Measurements from ENCODE around the gene CCDC88B.

CCDC88B gene

GRCh38 chr11:64327993-64328392 is 12.0 kb upstream of the CCDC88B start:
- Histone ChIP-seq H3K4me3 (ENCODE audit: low read depth, low read length) (no peak overlapping the region), H3K9me3 (ENCODE audit: control insufficient read depth, insufficient read depth, low read depth, low read length) (no peaks in the 10 kb centered on the region), H3K27ac (ENCODE audit: extremely low read depth, low read depth, low read length) (no peak overlapping the region), H3K4me1 (ENCODE audit: control insufficient read depth, insufficient read depth, low read length) (no peaks in the 10 kb centered on the region), H3K36me3 (ENCODE audit: control insufficient read depth in 2 of 2, insufficient read depth in 1 of 2, low read length in 2 of 2) (peaks cover 0 to 5% of the 10 kb centered on the region in 2 experiments; a peak in 1 of 3 replicates)
- POLR2A ChIA-PET: interaction anchor here (0.6 to 1.5 kb wide), 2 partner anchors 10 to 113 kb away, joined by 3 to 5 read pairs; partner anchors contain the start of genes PRDX5 and TRMT112
- CTCF ChIA-PET: no interaction called here
- TF ChIP-seq ZFP37 (tag by site-specific recombination; IDR thresholded peaks at IDR 0.05) (no peak), ZNF629 (tag by site-specific recombination; IDR thresholded peaks at IDR 0.05) (no peak), ZNF133 (tag by site-specific recombination; IDR thresholded peaks at IDR 0.05) (no peak), KLF10 (tag by site-specific recombination; IDR thresholded peaks at IDR 0.05) (no peak), ZNF521 (tag by site-specific recombination; IDR thresholded peaks at IDR 0.05) (no peak)

GRCh38 chr11:64330888-64331287 is 9.1 kb upstream of the CCDC88B start:
- ChIA-PET CTCF (interaction anchor here (0.6 to 9.6 kb wide), 14 partner anchors 8 to 782 kb away, joined by 3 to 81 read pairs (median 6); partner anchors contain the start of genes ESRRA, PRDX5, RPS6KA4 and TRMT112), POLR2A (interaction anchor here (2.8 kb wide), 1 partner anchor 14 kb away, joined by 18 read pairs; the partner anchor contains the start of genes PRDX5 and TRMT112)
- Histone ChIP-seq H3K4me3 (ENCODE audit: low read depth, low read length) (no peak overlapping the region), H3K36me3 (ENCODE audit: control insufficient read depth in 2 of 2, insufficient read depth in 1 of 2, low read length in 2 of 2) (no peaks in the 10 kb centered on the region), H3K4me1 (ENCODE audit: control insufficient read depth, insufficient read depth, low read length) (no peaks in the 10 kb centered on the region), H3K9me3 (ENCODE audit: control insufficient read depth, insufficient read depth, low read depth, low read length) (no peaks in the 10 kb centered on the region), H3K27ac (ENCODE audit: extremely low read depth, low read depth, low read length) (no peak overlapping the region)
- TF ChIP-seq, protein P1, sequence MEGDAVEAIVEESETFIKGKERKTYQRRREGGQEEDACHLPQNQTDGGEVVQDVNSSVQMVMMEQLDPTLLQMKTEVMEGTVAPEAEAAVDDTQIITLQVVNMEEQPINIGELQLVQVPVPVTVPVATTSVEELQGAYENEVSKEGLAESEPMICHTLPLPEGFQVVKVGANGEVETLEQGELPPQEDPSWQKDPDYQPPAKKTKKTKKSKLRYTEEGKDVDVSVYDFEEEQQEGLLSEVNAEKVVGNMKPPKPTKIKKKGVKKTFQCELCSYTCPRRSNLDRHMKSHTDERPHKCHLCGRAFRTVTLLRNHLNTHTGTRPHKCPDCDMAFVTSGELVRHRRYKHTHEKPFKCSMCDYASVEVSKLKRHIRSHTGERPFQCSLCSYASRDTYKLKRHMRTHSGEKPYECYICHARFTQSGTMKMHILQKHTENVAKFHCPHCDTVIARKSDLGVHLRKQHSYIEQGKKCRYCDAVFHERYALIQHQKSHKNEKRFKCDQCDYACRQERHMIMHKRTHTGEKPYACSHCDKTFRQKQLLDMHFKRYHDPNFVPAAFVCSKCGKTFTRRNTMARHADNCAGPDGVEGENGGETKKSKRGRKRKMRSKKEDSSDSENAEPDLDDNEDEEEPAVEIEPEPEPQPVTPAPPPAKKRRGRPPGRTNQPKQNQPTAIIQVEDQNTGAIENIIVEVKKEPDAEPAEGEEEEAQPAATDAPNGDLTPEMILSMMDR (tag by site-specific recombination; IDR thresholded peaks at IDR 0.05): no peak
- TF ChIP-seq ZNF292 (tag by site-specific recombination; IDR thresholded peaks at IDR 0.05; ENCODE audit: borderline replicate concordance, low read depth): no peak
- no peak for TF ChIP-seq ZNF48 (tag by site-specific recombination; IDR thresholded peaks at IDR 0.05)
- TF ChIP-seq ZNF580 (tag by site-specific recombination; IDR thresholded peaks at IDR 0.05): no peak
- no peak for TF ChIP-seq ZBTB44 (tag by site-specific recombination; IDR thresholded peaks at IDR 0.05)

- no peak overlapping the region for H3K4me3 ChIP-seq (ENCODE audit: low read depth, low read length)
- no peak for TF ChIP-seq TSHZ1 (tag by site-specific recombination; IDR thresholded peaks at IDR 0.05; ENCODE audit: borderline replicate concordance)
- TF ChIP-seq ZNF138 (tag by site-specific recombination; IDR thresholded peaks at IDR 0.05; ENCODE audit: borderline replicate concordance): no peak
- no peak for TF ChIP-seq ZNF132 (tag by site-specific recombination; IDR thresholded peaks at IDR 0.05; ENCODE audit: borderline replicate concordance)
- peak; percentile 97 for TF ChIP-seq ZNF18 (tag by site-specific recombination; IDR thresholded peaks at IDR 0.05)
- TF ChIP-seq ZSCAN4 (tag by site-specific recombination; IDR thresholded peaks at IDR 0.05): peak; percentile 90
- TF ChIP-seq ZNF76 (tag by site-specific recombination; IDR thresholded peaks at IDR 0.05; ENCODE audit: borderline replicate concordance, low read depth): no peak
- TF ChIP-seq ZNF391 (tag by site-specific recombination; IDR thresholded peaks at IDR 0.05; ENCODE audit: borderline replicate concordance, low read depth): no peak
Measured at GRCh38 chr11:64331569-64332371, 8.2 kb upstream of the CCDC88B start.

More at GRCh38 chr11:64331569-64332371, 8.2 kb upstream of the CCDC88B start:
- no peaks in the 10 kb centered on the region for H3K9me3 ChIP-seq (ENCODE audit: control insufficient read depth, insufficient read depth, low read depth, low read length)
- ChIA-PET CTCF (interaction anchor here (0.5 to 9.6 kb wide), 25 partner anchors 9 to 644 kb away, joined by 3 to 81 read pairs (median 4); partner anchors contain the start of genes PRDX5, RPS6KA4 and TRMT112), POLR2A (interaction anchor here (0.8 to 2.8 kb wide), 4 partner anchors 11 to 80 kb away, joined by 3 to 18 read pairs (median 5); partner anchors contain the start of genes PRDX5 and TRMT112)
- no peaks in the 10 kb centered on the region for H3K36me3 ChIP-seq (ENCODE audit: control insufficient read depth in 2 of 2, insufficient read depth in 1 of 2, low read length in 2 of 2)
- H3K4me1 ChIP-seq (ENCODE audit: control insufficient read depth, insufficient read depth, low read length): no peaks in the 10 kb centered on the region
- no peak overlapping the region for H3K27ac ChIP-seq (ENCODE audit: extremely low read depth, low read depth, low read length)
